HepG2 (cell line): ENCODE measurements around the gene CMIP. TPM values are rescaled to one million over a fixed set of nuclear protein-coding genes. Genes with fewer than 3 reads are reported as not detected.
A peak's percentile ranks its signal among the peaks of the same experiment; 100 is the strongest.

Source experiments
- EZH2 ChIP-seq: conservative IDR thresholded peaks from 2 replicates; pipeline ENCODE4 v1.6.1; 2012; ENCODE audit warnings: mild to moderate bottlenecking, low read depth, low read length, moderate library complexity
- MIXL1 ChIP-seq: IDR thresholded peaks from 2 replicates; pipeline ENCODE4 v1.6.1; 2016
- PHF8 ChIP-seq: sonication (generic); formaldehyde crosslinking; IDR thresholded peaks from 2 replicates; pipeline ENCODE4 v1.5.0; 2020; ENCODE audit warnings: missing genetic modification reagents
- RBM39 ChIP-seq: fragments of 200-400 bp; formaldehyde crosslinking; IDR thresholded peaks from one replicate; pipeline ENCODE4 v1.6.1; 2018; ENCODE audit warnings: antibody characterized with exemption, mild to moderate bottlenecking, low read depth, low read length; ENCODE audit not compliant: poor library complexity, severe bottlenecking
- SALL2 ChIP-seq: sonication (generic); formaldehyde crosslinking; IDR thresholded peaks from 2 replicates; pipeline ENCODE4 v1.8.1; 2023; ENCODE audit warnings: mild to moderate bottlenecking, missing genetic modification reagents, inconsistent platforms
- SP4 ChIP-seq: sonication (generic); formaldehyde crosslinking; IDR thresholded peaks from 2 replicates; pipeline ENCODE4 v1.8.1; 2023; ENCODE audit warnings: mild to moderate bottlenecking, missing genetic modification reagents
- ZNF207 ChIP-seq: fragments of 450-650 bp; IDR thresholded peaks from 2 replicates; pipeline ENCODE4 v1.6.1; 2016; ENCODE audit warnings: antibody characterized with exemption, borderline replicate concordance
- ZNF253 ChIP-seq: sonication (generic); formaldehyde crosslinking; IDR thresholded peaks from 2 replicates; pipeline ENCODE4 v1.8.0; 2022; ENCODE audit warnings: mild to moderate bottlenecking, missing genetic modification reagents, borderline replicate concordance
- ZNF331 ChIP-seq: sonication (generic); formaldehyde crosslinking; IDR thresholded peaks from 2 replicates; pipeline ENCODE4 v1.4.0; 2020; ENCODE audit warnings: missing genetic modification reagents
- ZNF510 ChIP-seq: sonication (generic); formaldehyde crosslinking; IDR thresholded peaks from 2 replicates; pipeline ENCODE4 v1.4.0; 2020; ENCODE audit warnings: low read depth, mild to moderate bottlenecking, missing genetic modification reagents
- ZNF652 ChIP-seq: IDR thresholded peaks from 2 replicates; pipeline ENCODE4 v1.6.1; 2016; ENCODE audit warnings: low read depth, borderline replicate concordance
- polyA plus RNA-seq, 8 experiments: library from polyadenylated mRNA; depleted of rRNA in 3 of 8; stranded (reverse) in 7 of 8; unstranded in 1 of 8; fragments of >200 nt; fragmentation: Illumina TruSeq in 4 of 8; extraction: Trizol in 4 of 8; gene quantifications; 2 replicates each; pipeline versions ENCODE4 v1.2.1 to v1.2.3, GENCODE V29; 2011 to 2016; ENCODE audit warnings: low read depth in 4 of 8, missing spikeins in 1 of 8, mixed read lengths in 1 of 8; ENCODE audit not compliant: insufficient read depth in 1 of 8
- total RNA-seq, 5 experiments: library from RNA; depleted of rRNA; stranded (reverse); fragments of >200 nt; fragmentation: Illumina TruSeq; extraction: Trizol; gene quantifications; 2 replicates each; pipeline ENCODE4 v1.2.3, GENCODE V29; 2016; ENCODE audit warnings: low read depth in 1 of 5
- TF ChIP-seq, protein P1 (sequence below): sonication (generic); formaldehyde crosslinking; IDR thresholded peaks from 2 replicates; pipeline ENCODE4 v1.5.1; 2020; ENCODE audit warnings: mild to moderate bottlenecking, missing genetic modification reagents, borderline replicate concordance
- TF ChIP-seq, protein P2 (sequence below): IDR thresholded peaks from 2 replicates; pipeline ENCODE4 v1.6.1; 2016; ENCODE audit warnings: missing compliant biosample characterization, missing genetic modification reagents, borderline replicate concordance
- TF ChIP-seq, protein P3 (sequence below): sonication (generic); formaldehyde crosslinking; IDR thresholded peaks from 2 replicates; pipeline ENCODE4 v1.8.0; 2022; ENCODE audit warnings: missing genetic modification reagents, mild to moderate bottlenecking, borderline replicate concordance
- TF ChIP-seq, protein P4 (sequence below): IDR thresholded peaks from 2 replicates; pipeline ENCODE4 v1.6.1; 2012; ENCODE audit warnings: inconsistent platforms
- TF ChIP-seq, protein P5 (sequence below): sonication (generic); formaldehyde crosslinking; IDR thresholded peaks from 2 replicates; pipeline ENCODE4 v1.5.1; 2020; ENCODE audit warnings: mild to moderate bottlenecking, missing genetic modification reagents, moderate library complexity
- TF ChIP-seq, protein P6 (sequence below): sonication (generic); formaldehyde crosslinking; IDR thresholded peaks from 2 replicates; pipeline ENCODE4 v1.4.0; 2020; ENCODE audit warnings: missing genetic modification reagents, borderline replicate concordance

The CMIP gene
- total and polyA plus RNA-seq, 2 of the 13 experiments (the other 11 are each of a cell fraction or from before 2014, with no cell fraction given), result 10.9 to 18.1 TPM

DNA sequence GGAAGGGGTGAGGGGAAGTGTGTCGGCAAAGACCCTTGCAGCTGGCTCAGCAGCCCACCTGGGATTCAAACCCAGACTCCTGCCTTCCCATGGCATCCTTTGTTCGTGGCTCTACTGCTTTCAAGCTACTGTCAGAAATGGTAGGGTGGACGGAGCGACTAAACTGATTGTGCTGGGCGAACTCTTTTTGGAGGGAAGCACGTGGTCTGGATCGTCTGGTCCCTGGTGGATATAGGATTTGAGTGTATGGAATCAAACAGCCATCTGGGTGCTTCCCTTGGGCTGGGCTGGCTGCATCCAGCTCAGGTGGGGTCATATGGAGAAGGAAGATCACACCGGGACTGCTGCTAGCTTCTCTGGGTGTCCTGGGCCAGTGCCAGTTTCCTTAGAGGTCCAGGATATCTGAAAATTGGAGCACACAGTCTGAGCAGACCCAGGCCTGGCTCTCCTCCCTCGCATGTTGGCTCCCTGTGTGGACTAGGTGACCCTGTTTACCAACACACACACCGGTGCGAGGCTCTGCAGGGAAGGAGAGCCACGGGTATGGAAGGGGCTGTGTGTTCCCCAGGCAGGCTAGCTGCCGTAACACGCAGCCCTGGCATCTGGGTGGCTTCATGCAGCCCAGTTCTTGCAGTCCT lies 8.6 kb downstream of the CMIP start (continued):
- TF ChIP-seq, protein P1, sequence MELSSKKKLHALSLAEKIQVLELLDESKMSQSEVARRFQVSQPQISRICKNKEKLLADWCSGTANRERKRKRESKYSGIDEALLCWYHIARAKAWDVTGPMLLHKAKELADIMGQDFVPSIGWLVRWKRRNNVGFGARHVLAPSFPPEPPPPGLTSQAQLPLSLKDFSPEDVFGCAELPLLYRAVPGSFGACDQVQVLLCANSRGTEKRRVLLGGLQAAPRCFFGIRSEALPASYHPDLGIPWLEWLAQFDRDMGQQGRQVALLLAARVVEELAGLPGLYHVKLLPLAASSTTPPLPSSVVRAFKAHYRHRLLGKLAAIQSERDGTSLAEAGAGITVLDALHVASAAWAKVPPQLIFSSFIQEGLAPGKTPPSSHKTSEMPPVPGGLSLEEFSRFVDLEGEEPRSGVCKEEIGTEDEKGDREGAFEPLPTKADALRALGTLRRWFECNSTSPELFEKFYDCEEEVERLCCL, result no peak
- TF ChIP-seq, protein P2, sequence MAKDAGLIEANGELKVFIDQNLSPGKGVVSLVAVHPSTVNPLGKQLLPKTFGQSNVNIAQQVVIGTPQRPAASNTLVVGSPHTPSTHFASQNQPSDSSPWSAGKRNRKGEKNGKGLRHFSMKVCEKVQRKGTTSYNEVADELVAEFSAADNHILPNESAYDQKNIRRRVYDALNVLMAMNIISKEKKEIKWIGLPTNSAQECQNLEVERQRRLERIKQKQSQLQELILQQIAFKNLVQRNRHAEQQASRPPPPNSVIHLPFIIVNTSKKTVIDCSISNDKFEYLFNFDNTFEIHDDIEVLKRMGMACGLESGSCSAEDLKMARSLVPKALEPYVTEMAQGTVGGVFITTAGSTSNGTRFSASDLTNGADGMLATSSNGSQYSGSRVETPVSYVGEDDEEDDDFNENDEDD, result no peak
- TF ChIP-seq MIXL1 (CRISPR knock-in tag) (no peak), ZNF253 (CRISPR knock-in tag) (no peak), RBM39 (no peak), ZNF207 (no peak), ZNF331 (no peak), SALL2 (CRISPR knock-in tag) (no peak), PHF8 (no peak), ZNF652 (CRISPR knock-in tag) (no peak), EZH2 (no peak), SP4 (CRISPR knock-in tag) (no peak), ZNF510 (CRISPR knock-in tag) (no peak)
- TF ChIP-seq, protein P3, sequence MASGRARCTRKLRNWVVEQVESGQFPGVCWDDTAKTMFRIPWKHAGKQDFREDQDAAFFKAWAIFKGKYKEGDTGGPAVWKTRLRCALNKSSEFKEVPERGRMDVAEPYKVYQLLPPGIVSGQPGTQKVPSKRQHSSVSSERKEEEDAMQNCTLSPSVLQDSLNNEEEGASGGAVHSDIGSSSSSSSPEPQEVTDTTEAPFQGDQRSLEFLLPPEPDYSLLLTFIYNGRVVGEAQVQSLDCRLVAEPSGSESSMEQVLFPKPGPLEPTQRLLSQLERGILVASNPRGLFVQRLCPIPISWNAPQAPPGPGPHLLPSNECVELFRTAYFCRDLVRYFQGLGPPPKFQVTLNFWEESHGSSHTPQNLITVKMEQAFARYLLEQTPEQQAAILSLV (CRISPR knock-in tag), result no peak
- TF ChIP-seq, protein P4, sequence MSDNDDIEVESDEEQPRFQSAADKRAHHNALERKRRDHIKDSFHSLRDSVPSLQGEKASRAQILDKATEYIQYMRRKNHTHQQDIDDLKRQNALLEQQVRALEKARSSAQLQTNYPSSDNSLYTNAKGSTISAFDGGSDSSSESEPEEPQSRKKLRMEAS, result peak; percentile 59
- TF ChIP-seq, protein P5, sequence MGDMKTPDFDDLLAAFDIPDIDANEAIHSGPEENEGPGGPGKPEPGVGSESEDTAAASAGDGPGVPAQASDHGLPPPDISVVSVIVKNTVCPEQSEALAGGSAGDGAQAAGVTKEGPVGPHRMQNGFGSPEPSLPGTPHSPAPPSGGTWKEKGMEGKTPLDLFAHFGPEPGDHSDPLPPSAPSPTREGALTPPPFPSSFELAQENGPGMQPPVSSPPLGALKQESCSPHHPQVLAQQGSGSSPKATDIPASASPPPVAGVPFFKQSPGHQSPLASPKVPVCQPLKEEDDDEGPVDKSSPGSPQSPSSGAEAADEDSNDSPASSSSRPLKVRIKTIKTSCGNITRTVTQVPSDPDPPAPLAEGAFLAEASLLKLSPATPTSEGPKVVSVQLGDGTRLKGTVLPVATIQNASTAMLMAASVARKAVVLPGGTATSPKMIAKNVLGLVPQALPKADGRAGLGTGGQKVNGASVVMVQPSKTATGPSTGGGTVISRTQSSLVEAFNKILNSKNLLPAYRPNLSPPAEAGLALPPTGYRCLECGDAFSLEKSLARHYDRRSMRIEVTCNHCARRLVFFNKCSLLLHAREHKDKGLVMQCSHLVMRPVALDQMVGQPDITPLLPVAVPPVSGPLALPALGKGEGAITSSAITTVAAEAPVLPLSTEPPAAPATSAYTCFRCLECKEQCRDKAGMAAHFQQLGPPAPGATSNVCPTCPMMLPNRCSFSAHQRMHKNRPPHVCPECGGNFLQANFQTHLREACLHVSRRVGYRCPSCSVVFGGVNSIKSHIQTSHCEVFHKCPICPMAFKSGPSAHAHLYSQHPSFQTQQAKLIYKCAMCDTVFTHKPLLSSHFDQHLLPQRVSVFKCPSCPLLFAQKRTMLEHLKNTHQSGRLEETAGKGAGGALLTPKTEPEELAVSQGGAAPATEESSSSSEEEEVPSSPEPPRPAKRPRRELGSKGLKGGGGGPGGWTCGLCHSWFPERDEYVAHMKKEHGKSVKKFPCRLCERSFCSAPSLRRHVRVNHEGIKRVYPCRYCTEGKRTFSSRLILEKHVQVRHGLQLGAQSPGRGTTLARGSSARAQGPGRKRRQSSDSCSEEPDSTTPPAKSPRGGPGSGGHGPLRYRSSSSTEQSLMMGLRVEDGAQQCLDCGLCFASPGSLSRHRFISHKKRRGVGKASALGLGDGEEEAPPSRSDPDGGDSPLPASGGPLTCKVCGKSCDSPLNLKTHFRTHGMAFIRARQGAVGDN (CRISPR knock-in tag), result peak; percentile 88
- TF ChIP-seq, protein P6, sequence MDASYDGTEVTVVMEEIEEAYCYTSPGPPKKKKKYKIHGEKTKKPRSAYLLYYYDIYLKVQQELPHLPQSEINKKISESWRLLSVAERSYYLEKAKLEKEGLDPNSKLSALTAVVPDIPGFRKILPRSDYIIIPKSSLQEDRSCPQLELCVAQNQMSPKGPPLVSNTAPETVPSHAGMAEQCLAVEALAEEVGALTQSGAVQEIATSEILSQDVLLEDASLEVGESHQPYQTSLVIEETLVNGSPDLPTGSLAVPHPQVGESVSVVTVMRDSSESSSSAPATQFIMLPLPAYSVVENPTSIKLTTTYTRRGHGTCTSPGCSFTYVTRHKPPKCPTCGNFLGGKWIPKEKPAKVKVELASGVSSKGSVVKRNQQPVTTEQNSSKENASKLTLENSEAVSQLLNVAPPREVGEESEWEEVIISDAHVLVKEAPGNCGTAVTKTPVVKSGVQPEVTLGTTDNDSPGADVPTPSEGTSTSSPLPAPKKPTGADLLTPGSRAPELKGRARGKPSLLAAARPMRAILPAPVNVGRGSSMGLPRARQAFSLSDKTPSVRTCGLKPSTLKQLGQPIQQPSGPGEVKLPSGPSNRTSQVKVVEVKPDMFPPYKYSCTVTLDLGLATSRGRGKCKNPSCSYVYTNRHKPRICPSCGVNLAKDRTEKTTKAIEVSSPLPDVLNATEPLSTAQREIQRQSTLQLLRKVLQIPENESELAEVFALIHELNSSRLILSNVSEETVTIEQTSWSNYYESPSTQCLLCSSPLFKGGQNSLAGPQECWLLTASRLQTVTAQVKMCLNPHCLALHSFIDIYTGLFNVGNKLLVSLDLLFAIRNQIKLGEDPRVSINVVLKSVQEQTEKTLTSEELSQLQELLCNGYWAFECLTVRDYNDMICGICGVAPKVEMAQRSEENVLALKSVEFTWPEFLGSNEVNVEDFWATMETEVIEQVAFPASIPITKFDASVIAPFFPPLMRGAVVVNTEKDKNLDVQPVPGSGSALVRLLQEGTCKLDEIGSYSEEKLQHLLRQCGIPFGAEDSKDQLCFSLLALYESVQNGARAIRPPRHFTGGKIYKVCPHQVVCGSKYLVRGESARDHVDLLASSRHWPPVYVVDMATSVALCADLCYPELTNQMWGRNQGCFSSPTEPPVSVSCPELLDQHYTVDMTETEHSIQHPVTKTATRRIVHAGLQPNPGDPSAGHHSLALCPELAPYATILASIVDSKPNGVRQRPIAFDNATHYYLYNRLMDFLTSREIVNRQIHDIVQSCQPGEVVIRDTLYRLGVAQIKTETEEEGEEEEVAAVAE (CRISPR knock-in tag), result no peak
